Progenitor cell of endocrine pancreas (in vitro differentiated cells): Measurements from ENCODE around the gene TRAF2. TPM values are rescaled to one million over a fixed set of nuclear protein-coding genes. Genes with fewer than 3 reads are reported as not detected.

Source experiments
- DNase-seq: peaks from one replicate; pipeline ENCODE4 v3.0.0; 2021; ENCODE audit warnings: low spot score; ENCODE audit not compliant: unreplicated experiment
- H3K27ac Mint-ChIP-seq: 2 replicates; pipeline ENCODE4 v1.8.0; 2021; ENCODE audit warnings: mild to moderate bottlenecking, moderate library complexity, mixed read lengths
- H3K27me3 Mint-ChIP-seq: 2 replicates; pipeline ENCODE4 v1.8.0; 2021; ENCODE audit warnings: mixed read lengths
- H3K36me3 Mint-ChIP-seq: 2 replicates; pipeline ENCODE4 v1.8.0; 2022; ENCODE audit warnings: mixed read lengths; ENCODE audit not compliant: insufficient read depth
- H3K4me1 Mint-ChIP-seq: 2 replicates; pipeline ENCODE4 v1.8.0; 2021; ENCODE audit warnings: low read depth, mixed read lengths
- H3K4me3 Mint-ChIP-seq: 2 replicates; pipeline ENCODE4 v1.8.0; 2021; ENCODE audit warnings: low read depth, mild to moderate bottlenecking, moderate library complexity, mixed read lengths
- H3K9me3 Mint-ChIP-seq: 2 replicates; pipeline ENCODE4 v1.8.0; 2021; ENCODE audit warnings: low read depth, mixed read lengths
- CTCF ChIP-seq: fragments of 200-600 bp; sonication (generic); IDR thresholded peaks from one replicate; pipeline ENCODE4 v1.5.0; 2021; ENCODE audit warnings: antibody characterized with exemption, mild to moderate bottlenecking; ENCODE audit not compliant: unreplicated experiment
- total RNA-seq: library from RNA; stranded (reverse); gene quantifications from 2 replicates; pipeline ENCODE4 v1.2.1, GENCODE V29; 2021

TRAF2 gene
- total RNA-seq, 1 donor from 2014 or later: 23.4 TPM

- DNase-seq: peak; percentile 94
- Mint-ChIP-seq H3K27ac (peak within 1 kb of the TSS; percentile 56), H3K4me3 (peak within 1 kb of the TSS; percentile 72), H3K36me3 (no peaks in the 10 kb centered on the region), H3K9me3 (no peaks in the 10 kb centered on the region), H3K4me1 (peaks cover 2% of the 10 kb centered on the region), H3K27me3 (no peaks in the 10 kb centered on the region)
- TF ChIP-seq CTCF: peak; percentile 99
Observed at GRCh38 chr9:136944519-136945332, 58.4 kb downstream of the TRAF2 start, which contains the start of the genes C8G and FBXW5. C8G (plus strand) TSS chr9:136945243; CDS start chr9:136945321, 78 bp downstream. FBXW5 (minus strand) TSS chr9:136944738; CDS start chr9:136944083, 655 bp downstream.

GRCh38 chr9:136945333-136946227 lies 59.3 kb downstream of the TRAF2 start:
- Mint-ChIP-seq H3K36me3 (no peaks in the 10 kb centered on the region), H3K27me3 (no peaks in the 10 kb centered on the region), H3K4me1 (peaks cover 2% of the 10 kb centered on the region), H3K4me3 (no peak overlapping the region), H3K27ac (no peak overlapping the region), H3K9me3 (no peaks in the 10 kb centered on the region)
- no peak for DNase-seq
- TF ChIP-seq CTCF: no peak

DNA sequence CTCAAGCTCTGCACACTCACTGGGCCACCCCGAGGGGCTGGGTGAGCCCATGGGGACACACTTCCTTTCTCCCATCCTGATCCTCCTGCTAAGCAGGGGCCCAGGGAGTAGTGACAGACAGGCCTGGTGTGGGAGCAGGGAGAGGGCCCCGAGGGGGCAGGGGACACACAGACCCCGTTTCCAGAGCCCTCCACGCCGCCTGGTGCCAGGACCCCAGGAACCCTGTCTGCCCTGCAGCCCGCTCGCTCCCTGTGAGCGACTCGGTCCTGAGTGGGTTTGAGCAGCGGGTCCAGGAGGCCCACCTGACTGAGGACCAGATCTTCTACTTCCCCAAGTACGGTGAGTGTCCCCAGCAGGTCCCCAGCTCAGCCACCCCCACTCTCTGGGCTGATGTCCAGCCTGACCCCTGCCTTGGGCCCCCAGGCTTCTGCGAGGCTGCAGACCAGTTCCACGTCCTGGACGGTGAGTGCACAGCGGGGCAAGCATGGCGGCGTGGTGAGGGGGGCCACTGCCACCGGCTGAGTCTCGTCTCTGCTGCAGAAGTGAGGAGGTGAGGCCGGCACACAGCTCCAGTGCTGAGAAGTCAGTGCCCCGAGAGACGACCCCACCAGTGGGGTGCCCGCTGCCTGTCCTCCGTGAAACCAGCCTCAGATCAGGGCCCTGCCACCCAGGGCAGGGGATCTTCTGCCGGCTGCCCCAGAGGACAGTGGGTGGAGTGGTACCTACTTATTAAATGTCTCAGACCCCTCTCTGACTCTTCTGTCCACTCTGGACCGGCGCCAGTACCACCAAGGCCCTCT lies 60.1 kb downstream of the TRAF2 start:
- Mint-ChIP-seq H3K4me3 (no peak overlapping the region), H3K4me1 (peaks cover 2% of the 10 kb centered on the region), H3K36me3 (no peaks in the 10 kb centered on the region), H3K9me3 (no peaks in the 10 kb centered on the region), H3K27ac (no peak overlapping the region), H3K27me3 (no peaks in the 10 kb centered on the region)
- DNase-seq: no peak
- no peak for TF ChIP-seq CTCF

GRCh38 chr9:136947028-136947891 lies 60.9 kb downstream of the TRAF2 start:
- H3K9me3 Mint-ChIP-seq: no peaks in the 10 kb centered on the region
- no peak overlapping the region for H3K4me3 Mint-ChIP-seq

More at GRCh38 chr9:136947028-136947891, 60.9 kb downstream of the TRAF2 start:
- Mint-ChIP-seq H3K27ac (no peak overlapping the region), H3K36me3 (no peaks in the 10 kb centered on the region), H3K4me1 (peaks cover 2% of the 10 kb centered on the region), H3K27me3 (no peaks in the 10 kb centered on the region)
- no peak for DNase-seq
- TF ChIP-seq CTCF: no peak
